GM21717 (cell line): ENCODE data around the gene APRT.

Source experiments
- ATAC-seq: cut with Tn5 transposase; IDR thresholded peaks from one replicate; pipeline ENCODE4 v1.9.1; 2021; ENCODE audit warnings: mild to moderate bottlenecking, moderate library complexity; ENCODE audit not compliant: unreplicated experiment

APRT gene, protein sequence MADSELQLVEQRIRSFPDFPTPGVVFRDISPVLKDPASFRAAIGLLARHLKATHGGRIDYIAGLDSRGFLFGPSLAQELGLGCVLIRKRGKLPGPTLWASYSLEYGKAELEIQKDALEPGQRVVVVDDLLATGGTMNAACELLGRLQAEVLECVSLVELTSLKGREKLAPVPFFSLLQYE

DNA sequence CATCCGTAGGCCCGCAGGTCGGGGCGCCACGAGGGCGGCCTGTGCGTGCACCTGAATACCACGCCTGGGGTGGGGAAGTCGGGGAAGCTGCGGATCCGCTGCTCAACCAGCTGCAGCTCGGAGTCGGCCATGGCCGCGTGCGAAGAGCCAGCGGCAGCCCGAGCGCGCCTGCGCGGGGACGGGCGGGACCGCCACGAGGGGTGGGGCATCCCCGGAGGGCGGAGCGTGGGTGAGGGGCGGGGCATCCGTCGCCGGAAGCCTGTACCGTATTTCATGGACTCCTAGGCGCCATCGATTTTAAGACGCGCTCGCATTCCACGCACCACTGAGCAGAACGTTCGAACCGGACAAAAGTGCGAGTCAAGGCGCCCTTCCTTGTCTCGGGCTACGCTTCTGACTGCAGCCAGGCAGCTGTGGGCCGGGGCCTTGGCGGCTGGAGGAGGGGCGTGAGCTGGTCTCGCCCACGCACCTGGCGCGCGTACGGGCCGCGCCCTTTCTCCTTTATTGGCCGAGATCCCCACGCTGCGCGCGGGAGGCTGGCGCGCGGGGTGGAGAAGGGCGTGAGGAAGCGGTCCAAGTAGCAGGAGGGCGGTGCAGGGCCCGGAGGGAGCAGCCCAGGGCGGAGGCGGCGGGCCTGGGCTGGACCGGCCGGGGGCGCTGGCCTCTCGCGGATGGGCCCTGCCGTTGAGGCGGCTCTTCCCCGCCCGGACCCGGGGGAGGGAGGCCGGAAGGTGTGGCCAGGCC lies at the start of gene APRT:
APRT (minus strand) TSS at position 160 of the 744 bp plus-strand sequence; CDS start at position 131, 29 bp downstream.
- peak; percentile 54 for ATAC-seq

GRCh38 chr16:88861359-88861758 lies 49.6 kb upstream of the APRT start:
- ATAC-seq = no peak

DNA sequence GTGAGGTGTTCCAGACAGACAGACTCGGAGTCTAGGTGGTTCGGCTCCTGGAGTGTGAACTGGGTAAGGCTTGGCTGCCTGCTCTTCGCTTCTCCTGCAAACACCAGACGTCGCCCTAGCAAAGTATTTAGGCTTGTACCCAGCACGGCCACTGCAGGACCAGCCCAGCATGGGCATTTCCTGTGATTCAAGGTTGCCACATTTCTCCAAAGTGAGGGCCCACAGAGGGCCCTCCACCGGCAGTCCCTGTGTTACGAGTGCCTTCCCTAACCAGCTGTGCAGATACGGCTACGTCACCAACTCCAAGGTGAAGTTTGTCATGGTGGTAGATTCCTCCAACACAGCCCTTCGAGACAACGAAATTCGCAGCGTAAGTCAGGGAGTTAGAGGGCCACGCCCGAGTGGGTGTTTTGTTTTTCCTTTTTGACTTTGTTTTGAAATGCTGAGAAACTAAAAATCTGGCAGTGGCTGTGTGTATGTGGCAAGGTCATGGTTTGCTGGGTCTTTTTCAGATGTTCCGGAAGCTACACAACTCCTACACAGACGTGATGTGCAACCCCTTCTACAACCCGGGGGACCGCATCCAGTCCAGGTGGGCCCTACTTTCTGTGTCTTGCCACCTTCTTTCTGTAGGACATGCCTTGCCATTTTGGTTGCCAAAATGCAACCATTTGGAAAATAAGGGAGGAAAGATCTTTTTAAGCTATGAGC lies 47.8 kb upstream of the APRT start:
- ATAC-seq = no peak

GRCh38 chr16:88857728-88858339 lies 46.1 kb upstream of the APRT start:
- no peak for ATAC-seq

DNA sequence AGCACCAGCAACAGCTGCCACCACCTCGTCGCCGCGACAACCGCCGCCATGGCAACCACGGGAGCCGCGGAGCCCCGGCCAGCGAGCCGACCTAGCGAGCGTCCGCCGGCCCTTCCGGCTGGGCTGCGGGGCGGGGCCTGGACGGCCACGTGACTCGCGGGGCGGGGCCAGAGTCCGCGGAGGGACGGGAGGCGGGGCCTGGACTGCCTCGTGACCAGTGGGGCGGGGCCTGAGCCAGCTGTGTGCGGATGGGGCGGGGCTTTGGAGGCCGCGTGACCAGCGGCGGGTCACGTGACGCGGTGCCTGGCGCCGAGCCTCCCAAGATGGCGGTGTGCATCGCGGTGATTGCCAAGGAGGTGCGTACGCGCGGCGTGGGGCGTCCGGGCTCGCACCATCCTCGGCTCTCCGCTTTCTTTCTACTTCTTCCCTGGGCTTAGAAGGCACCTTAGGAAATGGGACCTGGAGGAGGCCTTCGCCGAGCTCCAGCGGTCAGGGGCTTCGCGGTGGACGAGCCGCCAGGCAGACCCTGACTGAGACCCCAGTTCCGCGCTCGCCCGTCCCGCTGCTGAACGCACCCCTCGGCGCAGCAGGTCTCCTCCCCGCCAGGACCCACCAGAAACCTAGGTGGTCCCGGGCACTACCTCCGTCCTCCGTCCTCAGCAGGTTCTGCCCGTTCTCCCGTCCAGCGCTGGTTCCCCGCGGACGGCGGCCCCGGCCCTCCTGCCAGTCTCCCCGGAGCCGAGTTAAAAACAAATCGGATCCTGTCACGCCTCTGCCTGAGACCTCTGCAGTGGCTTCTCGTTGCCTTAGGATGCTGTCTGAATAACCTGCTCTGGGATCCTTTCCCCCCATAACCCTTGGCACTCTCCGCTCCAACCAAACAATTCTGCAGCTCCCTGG lies 45.4 kb upstream of the APRT start, which contains the start of the genes GALNS and TRAPPC2L:
GALNS (minus strand) TSS at position 120 of the 900 bp plus-strand sequence; CDS start at position 50, 70 bp downstream.
TRAPPC2L (plus strand) TSS at position 300 of the 900 bp plus-strand sequence; CDS start at position 324, 24 bp downstream.
- peak; percentile 79 for ATAC-seq

- no peak for ATAC-seq
Observed at GRCh38 chr16:88856122-88856827, 44.5 kb upstream of the APRT start.

- ATAC-seq = no peak
Observed at GRCh38 chr16:88855736-88856121, 44.0 kb upstream of the APRT start.

DNA sequence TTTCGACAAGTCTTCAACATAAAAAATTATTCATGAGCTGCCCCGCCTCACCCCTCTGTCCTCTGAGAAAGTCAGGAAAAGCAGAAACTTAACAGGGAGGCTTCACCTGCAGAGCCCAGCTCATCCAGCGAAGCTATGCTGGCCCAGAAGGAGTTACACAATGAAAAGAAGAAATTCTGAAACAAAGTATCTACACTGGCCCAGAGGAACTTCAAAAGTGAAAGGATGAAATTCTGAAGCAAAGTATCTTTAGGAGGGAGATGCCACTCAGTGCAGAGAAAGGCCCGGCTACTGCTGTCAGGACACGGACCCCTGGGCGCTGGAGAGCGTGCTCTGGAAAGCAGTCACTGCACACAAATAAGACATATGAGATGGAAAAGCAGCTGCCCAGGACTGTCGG lies 43.4 kb upstream of the APRT start:
- no peak for ATAC-seq

GRCh38 chr16:88854306-88855111 lies 42.8 kb upstream of the APRT start:
- no peak for ATAC-seq

GRCh38 chr16:88853325-88853941 lies 41.7 kb upstream of the APRT start:
- ATAC-seq = no peak

DNA sequence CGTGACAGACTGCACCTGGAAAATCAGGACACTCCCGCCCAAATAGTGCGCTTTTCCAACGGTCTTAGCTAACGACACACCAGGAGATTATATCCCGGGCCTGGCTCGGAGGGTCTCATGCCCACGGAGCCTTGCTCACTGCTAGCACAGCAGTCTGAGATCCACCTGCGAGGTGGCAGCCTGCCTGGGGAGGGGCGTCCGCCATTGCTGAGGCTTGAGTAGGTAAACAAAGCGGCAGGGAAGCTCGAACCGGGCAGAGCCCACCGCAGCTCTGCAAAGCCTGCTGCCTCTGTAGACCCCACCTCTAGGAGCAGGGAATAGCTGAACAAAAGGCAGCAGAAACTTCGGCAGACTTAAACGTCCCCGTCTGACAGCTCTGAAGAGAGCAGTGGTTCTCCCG lies 39.9 kb upstream of the APRT start:
- ATAC-seq = no peak

DNA sequence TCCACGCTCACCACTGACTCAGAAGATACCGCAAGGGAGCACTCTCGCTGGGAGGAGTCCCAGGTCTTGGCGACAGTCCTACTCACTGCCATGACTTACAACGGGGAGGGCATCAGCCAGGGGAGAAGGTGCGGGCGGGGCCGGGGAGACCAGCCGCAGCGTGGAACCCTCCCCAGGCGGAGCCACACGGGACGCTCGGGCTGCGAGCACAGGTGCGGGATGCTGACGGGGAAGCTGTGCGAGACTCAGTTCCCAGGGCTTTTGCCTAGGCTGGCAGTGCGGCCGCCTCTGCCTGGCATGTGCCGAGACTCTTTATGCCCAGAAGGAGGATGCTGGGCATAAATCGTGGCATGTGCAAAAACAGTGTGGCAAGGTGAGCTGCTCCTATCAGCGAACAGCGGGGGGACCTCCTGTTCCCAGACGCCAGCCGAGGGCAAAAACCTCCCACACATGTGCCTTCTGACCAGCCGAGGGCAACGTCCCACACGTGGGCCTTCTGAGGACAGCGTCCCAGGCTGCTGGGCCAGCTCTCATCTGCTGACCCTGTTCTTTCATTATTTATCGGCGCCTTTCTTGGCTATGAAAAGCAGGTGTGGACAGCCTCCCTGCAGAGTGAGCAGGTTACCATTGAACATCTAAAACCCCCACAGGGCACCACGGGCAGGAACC lies 38.9 kb upstream of the APRT start:
- no peak for ATAC-seq

DNA sequence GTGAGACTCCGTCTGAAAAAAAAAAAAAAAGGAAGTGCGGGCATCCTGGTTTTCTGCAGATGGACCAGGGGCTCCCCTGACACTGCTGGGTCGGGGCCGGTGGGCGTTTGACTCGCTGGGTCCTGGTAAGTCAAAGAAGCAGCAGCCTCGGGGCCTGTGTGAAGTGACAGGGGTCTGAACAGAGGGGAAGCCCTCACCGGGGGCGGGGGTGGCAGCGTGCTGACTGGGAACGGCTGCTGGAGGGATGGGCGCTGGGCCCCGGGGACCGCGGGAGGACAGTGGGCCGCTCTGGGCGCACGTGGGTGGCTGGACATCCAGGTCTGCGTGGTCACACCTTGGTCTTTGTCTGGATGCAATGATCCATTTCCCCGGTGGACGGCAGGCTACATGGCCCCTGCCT lies 36.8 kb upstream of the APRT start:
- no peak for ATAC-seq

DNA sequence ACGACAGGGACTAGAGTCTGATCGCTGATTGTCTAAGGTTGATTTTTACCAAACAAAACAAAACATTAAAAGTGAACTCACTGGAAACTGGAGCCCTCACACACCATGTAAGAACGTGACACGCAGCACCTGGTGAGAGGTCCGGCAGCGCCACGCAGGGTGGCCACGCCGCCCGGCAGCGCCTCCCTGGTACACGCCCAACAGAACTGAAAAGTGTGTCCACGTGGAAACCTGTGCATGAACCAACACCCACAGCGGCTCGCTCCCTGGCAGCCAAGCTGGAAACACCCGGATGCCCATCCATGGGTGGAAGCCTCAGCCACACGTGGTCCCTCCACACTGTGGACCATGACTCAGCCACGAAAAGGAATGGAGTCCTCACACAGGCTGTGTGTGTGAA lies 35.9 kb upstream of the APRT start:
- no peak for ATAC-seq

DNA sequence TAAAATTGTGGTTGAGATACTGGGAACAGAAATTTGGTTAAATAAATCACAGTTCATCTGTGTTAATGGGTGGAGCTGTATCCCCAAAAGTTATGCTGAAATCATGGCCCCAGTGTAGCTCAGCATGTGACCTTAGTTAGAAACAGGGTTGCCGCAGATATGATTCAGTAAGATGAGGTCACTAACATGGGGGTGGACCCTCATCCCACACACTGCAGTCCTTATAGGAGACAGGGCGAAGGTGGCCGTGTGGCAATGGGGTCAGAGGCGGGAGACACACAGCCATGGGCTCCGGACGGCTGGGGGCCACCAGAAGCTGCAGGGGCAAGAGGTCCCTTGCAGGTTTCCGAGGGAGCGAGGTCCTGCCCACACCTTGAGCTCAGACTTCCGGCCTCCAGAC lies 34.4 kb upstream of the APRT start:
- no peak for ATAC-seq

DNA sequence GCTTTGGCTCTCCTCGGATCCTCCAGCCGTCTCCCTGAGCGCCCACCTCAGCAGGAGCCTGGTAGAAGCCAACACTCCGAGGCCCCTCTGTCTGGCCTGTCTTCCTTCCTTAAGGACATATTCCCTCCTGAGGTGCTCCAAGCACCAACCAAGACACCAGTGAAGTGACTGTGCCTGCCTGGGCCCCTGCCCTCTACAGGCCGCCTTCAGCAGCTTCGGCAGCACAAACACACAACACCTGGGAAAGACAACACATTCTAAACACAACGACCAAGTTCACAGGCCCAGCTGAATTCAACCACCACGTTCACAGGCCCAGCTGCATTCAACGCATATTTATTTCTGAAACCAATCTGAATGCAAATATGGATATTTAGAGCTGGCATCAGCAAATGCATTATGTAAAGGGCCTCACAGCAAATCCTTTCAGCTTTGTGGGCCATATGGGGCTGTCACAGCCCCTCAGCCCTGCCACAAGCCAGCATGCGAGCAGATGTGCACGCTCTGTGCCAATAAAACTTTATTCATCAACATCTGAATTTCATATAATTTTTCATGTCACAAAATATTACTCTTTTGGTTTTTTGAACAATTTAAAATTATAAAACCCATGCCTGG lies 32.8 kb upstream of the APRT start:
- ATAC-seq = no peak

GRCh38 chr16:88843256-88843655 lies 31.5 kb upstream of the APRT start:
- no peak for ATAC-seq
